LNCaP clone FGC (cell line): Measurements from ENCODE around the gene TPO.

Experiments
- DNase-seq: peaks from one replicate; pipeline ENCODE4 v3.0.0-alpha.2; 2011; ENCODE audit warnings: low read depth
- H3K4me3 ChIP-seq: 2 replicates; pipeline ENCODE4 v1.5.1; 2011; ENCODE audit warnings: mild to moderate bottlenecking, low read depth, low read length, control low read depth
- TF ChIP-seq, protein P1 (sequence below): IDR thresholded peaks from 2 replicates; pipeline ENCODE4 v1.5.1; 2012; ENCODE audit warnings: mild to moderate bottlenecking; ENCODE audit not compliant: control insufficient read depth, insufficient read depth; ENCODE audit errors: extremely low read depth

Gene TPO

GRCh38 chr2:1413156-1413710 lies at the start of gene TPO:
Gene TPO (plus strand): TSS chr2:1413463. CDS start chr2:1414409, 946 bp downstream.
- DNase-seq: no peak
- TF ChIP-seq, protein P1, sequence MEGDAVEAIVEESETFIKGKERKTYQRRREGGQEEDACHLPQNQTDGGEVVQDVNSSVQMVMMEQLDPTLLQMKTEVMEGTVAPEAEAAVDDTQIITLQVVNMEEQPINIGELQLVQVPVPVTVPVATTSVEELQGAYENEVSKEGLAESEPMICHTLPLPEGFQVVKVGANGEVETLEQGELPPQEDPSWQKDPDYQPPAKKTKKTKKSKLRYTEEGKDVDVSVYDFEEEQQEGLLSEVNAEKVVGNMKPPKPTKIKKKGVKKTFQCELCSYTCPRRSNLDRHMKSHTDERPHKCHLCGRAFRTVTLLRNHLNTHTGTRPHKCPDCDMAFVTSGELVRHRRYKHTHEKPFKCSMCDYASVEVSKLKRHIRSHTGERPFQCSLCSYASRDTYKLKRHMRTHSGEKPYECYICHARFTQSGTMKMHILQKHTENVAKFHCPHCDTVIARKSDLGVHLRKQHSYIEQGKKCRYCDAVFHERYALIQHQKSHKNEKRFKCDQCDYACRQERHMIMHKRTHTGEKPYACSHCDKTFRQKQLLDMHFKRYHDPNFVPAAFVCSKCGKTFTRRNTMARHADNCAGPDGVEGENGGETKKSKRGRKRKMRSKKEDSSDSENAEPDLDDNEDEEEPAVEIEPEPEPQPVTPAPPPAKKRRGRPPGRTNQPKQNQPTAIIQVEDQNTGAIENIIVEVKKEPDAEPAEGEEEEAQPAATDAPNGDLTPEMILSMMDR: no peak
- no peak within 1 kb of the TSS for H3K4me3 ChIP-seq

- no peak for DNase-seq
- TF ChIP-seq, protein P1: no peak
- H3K4me3 ChIP-seq: no peak overlapping the region
Observed at GRCh38 chr2:1366546-1367134, 46.6 kb upstream of the TPO start.

GRCh38 chr2:1367601-1368000 lies 45.7 kb upstream of the TPO start:
- no peak for DNase-seq
- TF ChIP-seq, protein P1: no peak
- no peak overlapping the region for H3K4me3 ChIP-seq

DNA sequence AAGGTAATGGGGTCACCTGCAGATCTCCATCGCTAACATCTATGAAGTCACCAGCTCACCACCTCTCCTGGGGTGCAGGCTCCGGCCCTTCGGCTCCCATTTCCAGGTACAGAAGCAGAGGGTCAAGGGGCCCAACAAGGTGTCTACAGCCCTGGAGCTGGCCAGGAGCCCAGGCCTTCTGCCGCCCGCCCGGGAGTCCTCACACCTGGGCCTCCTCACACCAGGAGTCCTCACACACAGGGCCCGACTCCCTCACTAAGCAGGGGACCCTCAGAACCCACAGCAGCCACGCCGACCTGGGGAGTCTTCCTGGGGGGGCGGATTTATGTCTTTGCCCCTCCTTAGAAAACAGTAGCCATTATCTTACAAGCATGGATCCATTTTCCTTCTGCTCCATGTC lies 43.4 kb upstream of the TPO start:
- TF ChIP-seq, protein P1: no peak
- DNase-seq: no peak
- no peak overlapping the region for H3K4me3 ChIP-seq

DNA sequence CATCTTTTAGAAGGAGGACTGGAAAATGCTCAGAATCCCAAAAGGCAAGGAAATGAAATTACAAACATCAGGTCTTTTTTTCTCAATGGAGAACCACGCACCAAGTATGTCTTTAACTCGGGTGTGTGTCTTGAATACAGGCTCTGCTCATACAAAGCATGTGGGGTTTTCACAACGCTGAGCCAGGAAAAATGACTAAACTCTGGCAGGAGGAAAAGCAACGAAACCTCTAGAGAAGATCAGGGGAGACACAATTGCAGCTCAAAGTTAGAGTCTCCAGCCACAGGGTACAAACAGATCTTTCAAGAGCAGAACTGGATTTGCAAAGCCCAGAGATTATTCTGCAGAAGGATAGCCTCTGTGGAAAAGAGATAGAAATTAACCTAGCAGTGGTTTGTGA lies 42.8 kb upstream of the TPO start:
- no peak overlapping the region; the same call in 1 of the 2 replicates for H3K4me3 ChIP-seq
- TF ChIP-seq, protein P1: no peak
- DNase-seq: no peak

GRCh38 chr2:1371082-1371481 lies 42.2 kb upstream of the TPO start:
- peak; percentile 18 for DNase-seq
- TF ChIP-seq, protein P1: no peak
- peak overlapping the region; percentile 28 for H3K4me3 ChIP-seq

DNA sequence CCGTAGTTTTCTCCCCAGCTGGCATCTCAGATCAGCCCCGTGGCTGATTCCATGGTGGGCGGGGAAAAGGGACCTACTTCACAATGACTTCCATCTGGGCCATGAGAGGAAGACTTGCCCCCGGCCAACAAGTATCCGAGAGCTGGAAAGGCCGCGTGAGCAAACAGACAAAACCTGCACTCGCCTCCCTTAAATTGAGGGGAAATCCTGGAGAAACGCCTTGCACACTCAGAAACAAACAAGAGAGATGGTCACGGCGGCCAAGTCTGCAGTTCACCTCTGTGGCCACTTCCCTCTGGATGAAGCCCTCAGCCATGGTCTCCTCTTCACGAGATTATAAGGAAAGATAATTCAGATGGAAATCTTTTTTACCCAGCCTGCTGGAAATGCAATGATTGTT lies 39.4 kb upstream of the TPO start:
- H3K4me3 ChIP-seq: no peak overlapping the region
- TF ChIP-seq, protein P1: no peak
- DNase-seq: no peak
